Pancreas (tissue), 10 donors: Measurements from ENCODE around the gene TNFSF13. TPM values are rescaled to one million over a fixed set of nuclear protein-coding genes. Genes with fewer than 3 reads are reported as not detected.
A peak's percentile ranks its signal among the peaks of the same experiment; 100 is the strongest.

Experiments used
- ATAC-seq, 4 donors: fragments of 200-7000 bp; cut with Tn5 transposase; one replicate each; pipeline versions ENCODE4 v1.8.0 to v1.9.1; 2020; ENCODE audit warnings: mild to moderate bottlenecking in 4 of 4, moderate library complexity in 4 of 4
- DNase-seq, 6 donors: peaks; one replicate each; pipeline ENCODE4 v3.0.0-alpha.2; 2020
- FAIRE-seq: peaks from 2 replicates; lab custom pipeline; 2012; peaks lifted over from hg19 to GRCh38; lab: Jason Lieb, UNC
- H3K27ac ChIP-seq, 4 donors: fragments of 200-600 bp; sonication (generic); 1 replicate in 3 of 4; 2 replicates in 1 of 4; pipeline versions ENCODE4 v1.5.0 to v1.8.0; 2020
- H3K27me3 ChIP-seq, 4 donors: fragments of 200-600 bp; one replicate each; pipeline ENCODE4 v1.8.0; 2021
- H3K36me3 ChIP-seq, 3 donors: fragments of 200-600 bp; sonication (generic) in 1 of 3; one replicate each; pipeline versions ENCODE4 v1.5.0 to v1.8.0; 2020 to 2021
- H3K4me1 ChIP-seq, 3 donors: fragments of 200-600 bp; one replicate each; pipeline ENCODE4 v1.8.0; 2021
- H3K4me3 ChIP-seq, 4 donors: fragments of 200-600 bp; sonication (generic) in 2 of 4; one replicate each; pipeline versions ENCODE4 v1.5.0 to v1.8.0; 2020 to 2021
- H3K9me3 ChIP-seq, 4 donors: fragments of 200-600 bp; one replicate each; pipeline ENCODE4 v1.8.0; 2021
- WGBS, 2 donors: extraction: QIAGEN DNeasy Blood & Tissue Kit; methylation state at CpG; one replicate each; pipeline ENCODE4 v1.1.7; 2013; 5-methylcytosine and 5-hydroxymethylcytosine counted together
- intact Hi-C, 3 donors: fragments of 100-400 bp; cut with DNase I; formaldehyde crosslinking; loops; one replicate each; pipeline versions ENCODE4 v1.11.1 to v1.14.2; 2022
- polyA plus RNA-seq, 2 donors: library from polyadenylated mRNA; stranded (reverse); fragments of 200-250 nt; gene quantifications; one replicate each; pipeline ENCODE4 v1.2.3, GENCODE V29; 2013
- total RNA-seq, 6 donors: library from RNA; stranded (reverse); fragmentation: NEBNext Ultra II Directional in 4 of 6; extraction: Animal tissue kit (Norgen Biotek cat#: 25700) in 4 of 6; gene quantifications; one replicate each; pipeline versions ENCODE4 v1.2.1 to v1.2.4, GENCODE V29; 2021 to 2023
- TF ChIP-seq, protein P1 (sequence below), 4 donors: fragments of 200-600 bp; sonication (generic) in 3 of 4; IDR thresholded peaks; one replicate each; pipeline versions ENCODE4 v1.5.0 to v1.8.0; 2021; ENCODE audit warnings: antibody characterized with exemption in 4 of 4
- donor health status: healthy with polysubstance abuse.
- donor health status: DM: no; HTN: no; CAD: no; lungs with moderate emphysema.
- donor health status: DM: no; HTN: no; CAD: no.
- donor health status: control.
- donor health status: control.
- donor health status: Bipolar disorder and iron deficiency.
- donor health status: DM: yes; HTN: yes; CAD: no.
- donor health status: DM: no; HTN: no; CAD: no.
- donor health status: DM: no; HTN: no; CAD: no.
- donor health status: DM: yes; HTN: yes; CAD: no.

The TNFSF13 gene
- total and polyA plus RNA-seq, 8 donors, result 10.5 to 31.2 (median 15.9) TPM

DNA sequence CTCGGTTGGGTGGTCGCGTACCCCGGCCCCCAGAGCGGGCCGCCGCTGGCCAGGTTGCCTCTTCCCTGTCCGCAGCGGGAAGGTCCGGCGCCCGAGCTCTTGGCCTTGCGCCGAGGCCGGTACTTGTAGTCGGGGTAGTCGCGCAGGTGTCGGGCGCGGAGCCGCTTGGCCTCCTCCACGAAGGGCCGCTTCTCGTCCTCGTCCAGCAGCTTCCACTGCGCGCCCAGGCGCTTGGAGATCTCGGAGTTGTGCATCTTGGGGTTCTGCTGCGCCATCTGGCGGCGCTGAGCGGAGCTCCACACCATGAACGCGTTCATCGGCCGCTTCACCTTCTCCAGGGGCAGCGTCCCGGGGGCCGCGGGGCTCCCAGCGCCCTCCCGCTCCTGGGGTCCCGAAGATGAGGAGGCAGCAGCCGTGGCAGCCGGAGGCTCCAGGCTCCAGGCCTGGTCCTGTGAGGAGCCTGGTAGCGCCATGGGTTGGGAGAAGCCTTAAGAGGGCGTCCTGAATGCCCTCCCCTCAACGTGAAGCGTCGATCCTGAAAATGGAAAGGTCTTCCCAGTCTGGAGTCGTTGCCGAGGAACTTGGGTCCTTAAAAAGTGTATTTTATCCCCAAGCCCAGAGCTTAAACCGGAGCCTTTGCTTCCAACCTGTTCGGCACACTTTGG lies 30.8 kb downstream of the TNFSF13 start:
- intact Hi-C loops, result loop anchor here in 1 of 3 donors (10.0 kb wide), 1 partner anchor 235 kb away; the partner anchor contains the start of genes KCTD11 and TMEM95
- Histone ChIP-seq H3K4me1 (peaks cover 0 to 10% (median 0%) of the 10 kb centered on the region in 3 donors), H3K9me3 (no peaks in the 10 kb centered on the region)

DNA sequence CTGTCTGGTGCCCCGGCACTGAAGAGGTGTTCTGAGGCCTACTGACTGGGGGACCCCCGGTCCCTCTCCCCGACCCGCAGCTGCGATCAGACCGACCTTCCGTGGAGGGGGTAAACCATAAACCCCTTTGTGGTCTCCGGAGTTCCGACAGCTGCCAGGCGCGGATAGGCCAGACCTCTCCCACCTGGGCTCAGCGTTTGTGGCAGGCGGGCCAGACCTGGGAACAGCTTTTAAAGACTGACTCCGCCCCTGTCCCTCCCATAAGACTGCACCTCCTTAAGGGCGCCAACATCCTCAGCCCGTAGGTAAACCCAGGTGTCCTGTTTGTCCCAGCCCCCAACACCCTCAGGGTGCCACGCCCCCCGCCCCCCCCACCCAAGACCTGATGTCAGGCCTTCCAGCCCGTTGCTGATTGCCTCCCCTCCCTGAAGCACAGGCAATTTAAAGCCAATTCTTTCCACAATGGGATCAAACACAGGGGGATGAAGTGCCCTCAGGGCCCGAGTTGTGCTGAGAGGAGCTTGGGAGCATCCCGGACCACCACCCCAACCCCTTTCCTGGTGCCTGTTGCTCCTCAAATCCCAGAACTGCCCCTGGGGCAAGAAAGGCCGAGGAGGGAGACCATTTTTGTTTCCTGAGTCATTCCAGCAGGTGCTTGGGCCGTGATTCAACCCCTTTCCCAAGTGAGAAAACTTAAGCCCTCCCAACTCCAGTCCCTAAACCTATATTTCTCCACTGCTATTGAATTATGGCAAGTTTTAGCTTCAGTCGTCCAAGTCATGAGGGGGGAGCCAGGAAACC lies 31.5 kb downstream of the TNFSF13 start, which contains the start of gene SOX15:
SOX15 (minus strand) TSS at position 204 of the 801 bp plus-strand sequence. CDS start 418 bp downstream, outside the sequence.
- WGBS, 2 donors, result 66 to 68% methylated on average over 22 to 24 of the region's 24 CpGs
- Histone ChIP-seq H3K9me3 (no peaks in the 10 kb centered on the region), H3K4me3 (peak within 1 kb of the TSS in 2 of 4 donors; percentile 13 to 26), H3K4me1 (peaks cover 0 to 3% (median 0%) of the 10 kb centered on the region in 3 donors), H3K27me3 (no peaks in the 10 kb centered on the region), H3K36me3 (peaks cover 0 to 39% (median 11%) of the 10 kb centered on the region in 3 donors), H3K27ac (no peak within 1 kb of the TSS)
- ATAC-seq (peak in 2 of 4 donors; percentile 9 to 11), DNase-seq (no peak), FAIRE-seq (no peak)
- TF ChIP-seq, protein P1, sequence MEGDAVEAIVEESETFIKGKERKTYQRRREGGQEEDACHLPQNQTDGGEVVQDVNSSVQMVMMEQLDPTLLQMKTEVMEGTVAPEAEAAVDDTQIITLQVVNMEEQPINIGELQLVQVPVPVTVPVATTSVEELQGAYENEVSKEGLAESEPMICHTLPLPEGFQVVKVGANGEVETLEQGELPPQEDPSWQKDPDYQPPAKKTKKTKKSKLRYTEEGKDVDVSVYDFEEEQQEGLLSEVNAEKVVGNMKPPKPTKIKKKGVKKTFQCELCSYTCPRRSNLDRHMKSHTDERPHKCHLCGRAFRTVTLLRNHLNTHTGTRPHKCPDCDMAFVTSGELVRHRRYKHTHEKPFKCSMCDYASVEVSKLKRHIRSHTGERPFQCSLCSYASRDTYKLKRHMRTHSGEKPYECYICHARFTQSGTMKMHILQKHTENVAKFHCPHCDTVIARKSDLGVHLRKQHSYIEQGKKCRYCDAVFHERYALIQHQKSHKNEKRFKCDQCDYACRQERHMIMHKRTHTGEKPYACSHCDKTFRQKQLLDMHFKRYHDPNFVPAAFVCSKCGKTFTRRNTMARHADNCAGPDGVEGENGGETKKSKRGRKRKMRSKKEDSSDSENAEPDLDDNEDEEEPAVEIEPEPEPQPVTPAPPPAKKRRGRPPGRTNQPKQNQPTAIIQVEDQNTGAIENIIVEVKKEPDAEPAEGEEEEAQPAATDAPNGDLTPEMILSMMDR (IDR thresholded peaks at IDR 0.05), result no peak
- intact Hi-C loops, result loop anchor here in 1 of 3 donors (10.0 kb wide), 1 partner anchor 235 kb away; the partner anchor contains the start of genes KCTD11 and TMEM95

More for the DNA sequence above, 30.8 kb downstream of the TNFSF13 start:
- DNase-seq, result peak; percentile 70 to 91 (median 83)
- no peaks in the 10 kb centered on the region for H3K27me3 ChIP-seq
- ATAC-seq, result peak; percentile 81 to 93 (median 88)
- no peak overlapping the region for H3K27ac ChIP-seq
- peak overlapping the region in 2 of 4 donors; percentile 13 to 26 for H3K4me3 ChIP-seq
- FAIRE-seq, result no peak
- H3K36me3 ChIP-seq, result peaks cover 0 to 32% (median 6%) of the 10 kb centered on the region in 3 donors
- 20 to 21% methylated on average over 56 of the region's 56 CpGs for WGBS, 2 donors
- TF ChIP-seq, protein P1 (IDR thresholded peaks at IDR 0.05), result peak; percentile 69 to 84 (median 81)

DNA sequence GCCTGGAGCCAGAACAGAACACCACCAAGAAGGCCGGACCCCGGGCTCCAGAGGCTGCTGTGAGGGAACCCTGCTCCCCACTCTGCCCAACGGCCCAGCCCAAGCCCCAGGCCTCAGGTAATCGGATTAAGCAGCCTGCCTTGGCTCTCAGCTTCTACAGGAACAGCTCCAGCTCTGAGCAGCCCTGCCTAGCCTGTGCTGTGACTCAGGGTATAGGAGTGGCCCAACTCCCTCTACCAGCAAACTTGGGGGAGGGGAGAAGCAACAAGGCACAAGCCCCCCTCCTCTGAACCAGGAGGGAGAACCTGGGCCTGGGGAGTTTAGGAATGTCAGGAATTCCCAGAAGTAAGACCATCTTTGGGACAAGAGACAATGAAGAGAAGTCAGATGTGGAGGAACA lies 32.2 kb downstream of the TNFSF13 start:
- Histone ChIP-seq H3K36me3 (peaks cover 0 to 46% (median 15%) of the 10 kb centered on the region in 3 donors), H3K9me3 (no peaks in the 10 kb centered on the region), H3K27ac (no peak overlapping the region), H3K27me3 (no peaks in the 10 kb centered on the region), H3K4me3 (no peak overlapping the region), H3K4me1 (peaks cover 0 to 3% (median 0%) of the 10 kb centered on the region in 3 donors)
- ATAC-seq (no peak), DNase-seq (no peak), FAIRE-seq (no peak)
- intact Hi-C loops, result no loop called here
- TF ChIP-seq, protein P1 (IDR thresholded peaks at IDR 0.05), result no peak
- WGBS, 2 donors, result 81 to 84% methylated on average over 4 of the region's 4 CpGs

DNA sequence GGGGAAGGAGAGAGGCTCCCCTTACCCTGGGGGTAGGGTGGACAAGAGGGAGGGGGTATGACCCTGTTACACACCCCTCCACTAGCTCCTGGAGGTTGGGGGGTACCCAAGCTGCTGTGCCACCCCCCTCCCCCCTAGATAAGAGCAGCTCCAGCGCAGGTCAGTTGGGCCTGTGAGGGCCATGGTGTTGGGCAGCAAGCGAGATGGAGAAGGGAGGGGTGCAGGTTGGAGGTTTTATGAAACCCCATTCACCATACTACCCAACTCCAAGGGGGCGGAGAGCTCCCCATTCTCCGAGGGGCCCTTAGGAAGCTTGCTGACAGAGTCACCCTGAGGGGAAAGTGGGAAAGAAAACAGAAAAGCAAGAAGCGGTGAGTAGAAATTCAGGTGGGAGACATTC lies 33.0 kb downstream of the TNFSF13 start:
- Histone ChIP-seq H3K27ac (no peak overlapping the region), H3K4me3 (no peak overlapping the region), H3K27me3 (no peaks in the 10 kb centered on the region), H3K36me3 (peaks cover 0 to 54% (median 18%) of the 10 kb centered on the region in 3 donors), H3K4me1 (peaks cover 0 to 3% (median 0%) of the 10 kb centered on the region in 3 donors), H3K9me3 (no peaks in the 10 kb centered on the region)
- TF ChIP-seq, protein P1 (IDR thresholded peaks at IDR 0.05), result no peak
- WGBS, 2 donors, result 88 to 98% methylated on average over 5 of the region's 5 CpGs
- DNase-seq, result no peak
- intact Hi-C loops, result no loop called here
- FAIRE-seq, result no peak
- ATAC-seq, result no peak
